ENCODE data around the gene KRTAP4-4. TPM values are rescaled to one million over a fixed set of nuclear protein-coding genes. Genes with fewer than 3 reads are reported as not detected.

KRTAP4-4 gene
- total RNA-seq (2016; rRNA removed; fragmentation: Illumina TruSeq; extraction: Trizol) (not detected in 2 replicates), polyA plus RNA-seq (2011; rRNA removed) (not detected in 2 replicates), polyA minus RNA-seq (2011; rRNA and poly(A)+ RNA removed; ENCODE audit: low replicate concordance) (not detected in 2 replicates), Bru-seq, nascent RNA (not detected), BruChase-seq, experiment 1, labeled RNA remaining after a 6-hour chase (not detected), BruChase-seq, experiment 2, labeled RNA remaining after a 2-hour chase (not detected)
- not detected in 2 replicates for total RNA-seq (2016; cell fraction: cytosol; rRNA removed; fragmentation: Illumina TruSeq; extraction: Trizol; ENCODE audit: low read depth)
- total RNA-seq (2016; cell fraction: insoluble cytoplasmic fraction; rRNA removed; fragmentation: Illumina TruSeq; extraction: Trizol), result not detected in 2 replicates
- not detected in 2 replicates for total RNA-seq (2016; cell fraction: membrane; rRNA removed; fragmentation: Illumina TruSeq; extraction: Trizol)
- not detected in 2 replicates for total RNA-seq (2016; cell fraction: nucleus; rRNA removed; fragmentation: Illumina TruSeq; extraction: Trizol)
- not detected in 2 replicates for polyA plus RNA-seq (2011; cell fraction: cytosol; rRNA removed)
- polyA plus RNA-seq (2011; cell fraction: nucleus; rRNA removed), result not detected in 2 replicates
- not detected in 2 replicates for polyA plus RNA-seq (2012)
- polyA plus RNA-seq (2016; cell fraction: cytosol; fragmentation: Illumina TruSeq; extraction: Trizol; ENCODE audit: low read depth), result not detected in 2 replicates
- not detected in 2 replicates for polyA plus RNA-seq (2016; cell fraction: insoluble cytoplasmic fraction; fragmentation: Illumina TruSeq; extraction: Trizol; ENCODE audit: low read depth)
- not detected in 2 replicates for polyA plus RNA-seq (2016; cell fraction: membrane; fragmentation: Illumina TruSeq; extraction: Trizol; ENCODE audit: low read depth)
- polyA plus RNA-seq (2016; cell fraction: nucleus; fragmentation: Illumina TruSeq; extraction: Trizol; ENCODE audit: insufficient read depth, low read depth), result not detected in 2 replicates
- polyA minus RNA-seq (2011; cell fraction: cytosol; rRNA and poly(A)+ RNA removed), result not detected in 2 replicates
- polyA minus RNA-seq (2011; cell fraction: nucleus; rRNA and poly(A)+ RNA removed), result not detected in 2 replicates
- long read RNA-seq, experiment 1, result 0 reads
- long read RNA-seq, experiment 2, result 0 reads

DNA sequence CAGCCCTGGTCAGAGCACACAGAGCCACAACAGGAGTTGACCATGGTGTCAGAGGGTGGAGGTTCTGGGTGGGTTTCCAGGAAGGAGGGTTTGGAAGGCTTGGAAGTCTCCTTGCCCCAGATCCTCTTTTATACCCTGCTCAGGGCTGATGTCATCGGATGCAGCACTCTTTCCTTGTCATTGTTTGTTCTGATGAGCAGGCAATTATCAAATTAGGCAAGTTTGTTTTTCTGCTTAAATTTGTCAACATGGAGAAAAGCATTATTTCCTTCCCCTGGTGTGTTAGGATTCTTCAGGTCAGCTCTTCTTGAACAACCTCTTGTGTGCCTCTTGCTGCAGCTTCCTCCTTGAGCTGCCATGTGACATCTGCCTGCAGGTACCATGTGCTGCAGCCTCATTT, at the start of gene KRTAP4-4:
Gene KRTAP4-4, minus strand, starts transcription at position 101 of the 400 bp plus-strand sequence. Its CDS starts 57 bp downstream, at position 44.
- ATAC-seq (no peak), FAIRE-seq (no peak), DNase-seq (ENCODE audit: low spot score) (no peak)
- no peak for TF ChIP-seq ZBTB14 (CRISPR knock-in tag; IDR thresholded peaks at IDR 0.05)
- TF ChIP-seq MAFF (IDR thresholded peaks at IDR 0.05; ENCODE audit: low read depth, low read length), result peak; percentile 26; the same call in 1 of the 2 replicates
- no peak for TF ChIP-seq ZFP36 (IDR thresholded peaks at IDR 0.05; ENCODE audit: borderline replicate concordance, low read depth, low read length, partially characterized antibody)
- TF ChIP-seq MAFK (conservative IDR thresholded peaks at IDR 0.05 in 1 of 2, IDR thresholded peaks at IDR 0.05 in 1 of 2; ENCODE audit: low read length in 2 of 2), result peak in 1 of 2 experiments; percentile 21; a peak in 1 of 4 replicates
- CTCF ChIA-PET (ENCODE audit: low intra/inter-chr PET ratio, low total read pairs), result no interaction called here
- H3K27ac ChIP-seq (ENCODE audit: extremely low read length, insufficient read depth, low read length), result no peak within 1 kb of the TSS
- no peaks in the 10 kb centered on the region for H4K20me1 ChIP-seq (ENCODE audit: insufficient read depth, low read length)
- in situ Hi-C loops (cut with HindIII; ENCODE audit: extremely low pct_ligation_motif_present, low pct_unique_long_range_greater_than_20kb), result no loop called here
- H3K4me1 ChIP-seq (ENCODE audit: insufficient read depth, low read length), result no peaks in the 10 kb centered on the region
- no peaks in the 10 kb centered on the region for H3K36me3 ChIP-seq (replicated peaks in 1 of 2; ENCODE audit: control insufficient read depth in 1 of 2, insufficient read depth in 2 of 2, low read length in 2 of 2)
- intact Hi-C loops (cut with micrococcal nuclease; ENCODE audit: unreplicated experiment), result no loop called here
- WGBS (ENCODE audit: low lambda C conversion rate), result 0% methylated on average over 1 of the region's 1 CpG
- H3K27me3 ChIP-seq (ENCODE audit: control insufficient read depth in 1 of 2, insufficient read depth in 2 of 2, low read length in 2 of 2), result peaks cover 2 to 3% of the 10 kb centered on the region in 2 experiments; a peak in 1 of 5 replicates
- POLR2A ChIA-PET, result no interaction called here
- H3K4me2 ChIP-seq (ENCODE audit: low read depth, low read length), result no peak within 1 kb of the TSS
- no peaks in the 10 kb centered on the region for H3K9me3 ChIP-seq (ENCODE audit: low read length)
- no peak within 1 kb of the TSS for H3K4me3 ChIP-seq (replicated peaks in 1 of 3; ENCODE audit: insufficient read depth in 1 of 3, low read depth in 2 of 3, low read length in 3 of 3)
- no peak within 1 kb of the TSS for H2AFZ ChIP-seq (ENCODE audit: low read length)
- no TSS peak for BruUV-seq (replicated peaks)
- H3K9ac ChIP-seq (ENCODE audit: insufficient read depth, low read depth, low read length), result no peak within 1 kb of the TSS
- no peaks in the 10 kb centered on the region for H3K79me2 ChIP-seq (ENCODE audit: insufficient read depth, low read length)

All from HepG2 (cell line).